ENCODE results near the gene PSME3IP1.

Gene PSME3IP1

DNA sequence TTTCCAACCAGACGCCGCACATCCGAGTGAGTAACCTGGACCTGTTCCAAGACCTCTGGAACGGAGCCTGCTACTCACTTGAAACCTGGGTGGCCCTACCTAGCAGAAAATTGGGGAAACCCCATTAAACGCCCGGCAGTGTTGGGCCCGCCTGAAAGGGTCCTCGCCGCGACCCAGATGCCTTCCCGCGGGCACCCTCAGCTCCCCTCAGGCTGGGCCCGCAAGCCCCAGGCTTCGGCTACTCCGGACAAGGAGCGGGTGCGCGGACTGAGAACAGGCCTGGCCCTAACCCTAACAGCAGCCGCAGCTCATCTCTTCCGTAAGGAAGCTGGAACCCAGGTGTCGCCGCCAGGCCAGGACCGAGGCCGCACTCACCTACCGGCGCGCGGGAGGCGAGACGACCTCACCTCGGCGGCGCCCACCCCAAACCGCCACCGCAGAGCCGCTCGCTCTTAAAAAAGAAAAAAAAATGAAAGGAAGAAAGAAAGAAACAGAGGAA lies 344 bp downstream of the PSME3IP1 start (continued):
- TF ChIP-seq BCL11A (tag by site-specific recombination; IDR thresholded peaks at IDR 0.05; ENCODE audit: low read depth): no peak
- no peak for TF ChIP-seq ZFHX2 (tag by site-specific recombination; conservative IDR thresholded peaks at IDR 0.05)
- TF ChIP-seq, protein P1, sequence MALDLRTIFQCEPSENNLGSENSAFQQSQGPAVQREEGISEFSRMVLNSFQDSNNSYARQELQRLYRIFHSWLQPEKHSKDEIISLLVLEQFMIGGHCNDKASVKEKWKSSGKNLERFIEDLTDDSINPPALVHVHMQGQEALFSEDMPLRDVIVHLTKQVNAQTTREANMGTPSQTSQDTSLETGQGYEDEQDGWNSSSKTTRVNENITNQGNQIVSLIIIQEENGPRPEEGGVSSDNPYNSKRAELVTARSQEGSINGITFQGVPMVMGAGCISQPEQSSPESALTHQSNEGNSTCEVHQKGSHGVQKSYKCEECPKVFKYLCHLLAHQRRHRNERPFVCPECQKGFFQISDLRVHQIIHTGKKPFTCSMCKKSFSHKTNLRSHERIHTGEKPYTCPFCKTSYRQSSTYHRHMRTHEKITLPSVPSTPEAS (tag by site-specific recombination; IDR thresholded peaks at IDR 0.05): no peak
- TF ChIP-seq ZNF350 (tag by site-specific recombination; IDR thresholded peaks at IDR 0.05): no peak
- TF ChIP-seq ZNF555 (tag by site-specific recombination; conservative IDR thresholded peaks at IDR 0.05): no peak
- TF ChIP-seq, protein P2, sequence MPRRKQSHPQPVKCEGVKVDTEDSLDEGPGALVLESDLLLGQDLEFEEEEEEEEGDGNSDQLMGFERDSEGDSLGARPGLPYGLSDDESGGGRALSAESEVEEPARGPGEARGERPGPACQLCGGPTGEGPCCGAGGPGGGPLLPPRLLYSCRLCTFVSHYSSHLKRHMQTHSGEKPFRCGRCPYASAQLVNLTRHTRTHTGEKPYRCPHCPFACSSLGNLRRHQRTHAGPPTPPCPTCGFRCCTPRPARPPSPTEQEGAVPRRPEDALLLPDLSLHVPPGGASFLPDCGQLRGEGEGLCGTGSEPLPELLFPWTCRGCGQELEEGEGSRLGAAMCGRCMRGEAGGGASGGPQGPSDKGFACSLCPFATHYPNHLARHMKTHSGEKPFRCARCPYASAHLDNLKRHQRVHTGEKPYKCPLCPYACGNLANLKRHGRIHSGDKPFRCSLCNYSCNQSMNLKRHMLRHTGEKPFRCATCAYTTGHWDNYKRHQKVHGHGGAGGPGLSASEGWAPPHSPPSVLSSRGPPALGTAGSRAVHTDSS (tag by site-specific recombination; IDR thresholded peaks at IDR 0.05): no peak
- TF ChIP-seq ZNF121 (tag by site-specific recombination; IDR thresholded peaks at IDR 0.05): no peak
- 0 out of 2 replicates have a peak, but pooled peaks have one; percentile 24 for TF ChIP-seq ZNF391 (tag by site-specific recombination; IDR thresholded peaks at IDR 0.05; ENCODE audit: borderline replicate concordance, low read depth)
- no peak for TF ChIP-seq WT1 (tag by site-specific recombination; IDR thresholded peaks at IDR 0.05)
- no peak for TF ChIP-seq ZNF138 (tag by site-specific recombination; IDR thresholded peaks at IDR 0.05; ENCODE audit: borderline replicate concordance)
- TF ChIP-seq, protein P3, sequence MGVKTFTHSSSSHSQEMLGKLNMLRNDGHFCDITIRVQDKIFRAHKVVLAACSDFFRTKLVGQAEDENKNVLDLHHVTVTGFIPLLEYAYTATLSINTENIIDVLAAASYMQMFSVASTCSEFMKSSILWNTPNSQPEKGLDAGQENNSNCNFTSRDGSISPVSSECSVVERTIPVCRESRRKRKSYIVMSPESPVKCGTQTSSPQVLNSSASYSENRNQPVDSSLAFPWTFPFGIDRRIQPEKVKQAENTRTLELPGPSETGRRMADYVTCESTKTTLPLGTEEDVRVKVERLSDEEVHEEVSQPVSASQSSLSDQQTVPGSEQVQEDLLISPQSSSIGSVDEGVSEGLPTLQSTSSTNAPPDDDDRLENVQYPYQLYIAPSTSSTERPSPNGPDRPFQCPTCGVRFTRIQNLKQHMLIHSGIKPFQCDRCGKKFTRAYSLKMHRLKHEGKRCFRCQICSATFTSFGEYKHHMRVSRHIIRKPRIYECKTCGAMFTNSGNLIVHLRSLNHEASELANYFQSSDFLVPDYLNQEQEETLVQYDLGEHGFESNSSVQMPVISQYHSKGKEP (tag by site-specific recombination; IDR thresholded peaks at IDR 0.05): no peak
- TF ChIP-seq, protein P4, sequence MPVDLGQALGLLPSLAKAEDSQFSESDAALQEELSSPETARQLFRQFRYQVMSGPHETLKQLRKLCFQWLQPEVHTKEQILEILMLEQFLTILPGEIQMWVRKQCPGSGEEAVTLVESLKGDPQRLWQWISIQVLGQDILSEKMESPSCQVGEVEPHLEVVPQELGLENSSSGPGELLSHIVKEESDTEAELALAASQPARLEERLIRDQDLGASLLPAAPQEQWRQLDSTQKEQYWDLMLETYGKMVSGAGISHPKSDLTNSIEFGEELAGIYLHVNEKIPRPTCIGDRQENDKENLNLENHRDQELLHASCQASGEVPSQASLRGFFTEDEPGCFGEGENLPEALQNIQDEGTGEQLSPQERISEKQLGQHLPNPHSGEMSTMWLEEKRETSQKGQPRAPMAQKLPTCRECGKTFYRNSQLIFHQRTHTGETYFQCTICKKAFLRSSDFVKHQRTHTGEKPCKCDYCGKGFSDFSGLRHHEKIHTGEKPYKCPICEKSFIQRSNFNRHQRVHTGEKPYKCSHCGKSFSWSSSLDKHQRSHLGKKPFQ (tag by site-specific recombination; IDR thresholded peaks at IDR 0.05): no peak
- no peak for TF ChIP-seq ZNF311 (tag by site-specific recombination; IDR thresholded peaks at IDR 0.05; ENCODE audit: borderline replicate concordance)
- TF ChIP-seq ZNF16 (tag by site-specific recombination; IDR thresholded peaks at IDR 0.05; ENCODE audit: low read depth): no peak
- TF ChIP-seq, protein P5, sequence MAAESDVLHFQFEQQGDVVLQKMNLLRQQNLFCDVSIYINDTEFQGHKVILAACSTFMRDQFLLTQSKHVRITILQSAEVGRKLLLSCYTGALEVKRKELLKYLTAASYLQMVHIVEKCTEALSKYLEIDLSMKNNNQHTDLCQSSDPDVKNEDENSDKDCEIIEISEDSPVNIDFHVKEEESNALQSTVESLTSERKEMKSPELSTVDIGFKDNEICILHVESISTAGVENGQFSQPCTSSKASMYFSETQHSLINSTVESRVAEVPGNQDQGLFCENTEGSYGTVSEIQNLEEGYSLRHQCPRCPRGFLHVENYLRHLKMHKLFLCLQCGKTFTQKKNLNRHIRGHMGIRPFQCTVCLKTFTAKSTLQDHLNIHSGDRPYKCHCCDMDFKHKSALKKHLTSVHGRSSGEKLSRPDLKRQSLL (tag by site-specific recombination; IDR thresholded peaks at IDR 0.05): no peak
- no peak for TF ChIP-seq ZNF776 (tag by site-specific recombination; IDR thresholded peaks at IDR 0.05; ENCODE audit: borderline replicate concordance)
- TF ChIP-seq ZNF175 (tag by site-specific recombination; IDR thresholded peaks at IDR 0.05): no peak
- TF ChIP-seq, protein P6, sequence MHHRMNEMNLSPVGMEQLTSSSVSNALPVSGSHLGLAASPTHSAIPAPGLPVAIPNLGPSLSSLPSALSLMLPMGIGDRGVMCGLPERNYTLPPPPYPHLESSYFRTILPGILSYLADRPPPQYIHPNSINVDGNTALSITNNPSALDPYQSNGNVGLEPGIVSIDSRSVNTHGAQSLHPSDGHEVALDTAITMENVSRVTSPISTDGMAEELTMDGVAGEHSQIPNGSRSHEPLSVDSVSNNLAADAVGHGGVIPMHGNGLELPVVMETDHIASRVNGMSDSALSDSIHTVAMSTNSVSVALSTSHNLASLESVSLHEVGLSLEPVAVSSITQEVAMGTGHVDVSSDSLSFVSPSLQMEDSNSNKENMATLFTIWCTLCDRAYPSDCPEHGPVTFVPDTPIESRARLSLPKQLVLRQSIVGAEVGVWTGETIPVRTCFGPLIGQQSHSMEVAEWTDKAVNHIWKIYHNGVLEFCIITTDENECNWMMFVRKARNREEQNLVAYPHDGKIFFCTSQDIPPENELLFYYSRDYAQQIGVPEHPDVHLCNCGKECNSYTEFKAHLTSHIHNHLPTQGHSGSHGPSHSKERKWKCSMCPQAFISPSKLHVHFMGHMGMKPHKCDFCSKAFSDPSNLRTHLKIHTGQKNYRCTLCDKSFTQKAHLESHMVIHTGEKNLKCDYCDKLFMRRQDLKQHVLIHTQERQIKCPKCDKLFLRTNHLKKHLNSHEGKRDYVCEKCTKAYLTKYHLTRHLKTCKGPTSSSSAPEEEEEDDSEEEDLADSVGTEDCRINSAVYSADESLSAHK (tag by site-specific recombination; IDR thresholded peaks at IDR 0.05): no peak

All from HEK293 (cell line).